Activated T-helper 9 cell treated with anti-CD3 and anti-CD28 coated beads, Interleukin-2, amount 50 U/mL, for 16 hours (primary cell): Measurements from ENCODE around the gene ST3GAL5.
"Not testable (repeated sequence)": the region's sequence is repeated elsewhere in the genome, so short reads cannot be mapped to it uniquely, and the experiment has no call there.

Experiments used
- DNase-seq: peaks from one replicate; pipeline ENCODE4 v3.0.0-alpha.2; 2020; ENCODE audit warnings: low read depth

Gene ST3GAL5

GRCh38 chr2:85917887-85918795 lies 29.4 kb upstream of the ST3GAL5 start:
- DNase-seq: no peak

GRCh38 chr2:85915606-85916303 lies 27.0 kb upstream of the ST3GAL5 start:
- no peak for DNase-seq

- no peak for DNase-seq
These were observed 26.1 kb upstream of the ST3GAL5 start for GRCh38 chr2:85914922-85915321.

DNA sequence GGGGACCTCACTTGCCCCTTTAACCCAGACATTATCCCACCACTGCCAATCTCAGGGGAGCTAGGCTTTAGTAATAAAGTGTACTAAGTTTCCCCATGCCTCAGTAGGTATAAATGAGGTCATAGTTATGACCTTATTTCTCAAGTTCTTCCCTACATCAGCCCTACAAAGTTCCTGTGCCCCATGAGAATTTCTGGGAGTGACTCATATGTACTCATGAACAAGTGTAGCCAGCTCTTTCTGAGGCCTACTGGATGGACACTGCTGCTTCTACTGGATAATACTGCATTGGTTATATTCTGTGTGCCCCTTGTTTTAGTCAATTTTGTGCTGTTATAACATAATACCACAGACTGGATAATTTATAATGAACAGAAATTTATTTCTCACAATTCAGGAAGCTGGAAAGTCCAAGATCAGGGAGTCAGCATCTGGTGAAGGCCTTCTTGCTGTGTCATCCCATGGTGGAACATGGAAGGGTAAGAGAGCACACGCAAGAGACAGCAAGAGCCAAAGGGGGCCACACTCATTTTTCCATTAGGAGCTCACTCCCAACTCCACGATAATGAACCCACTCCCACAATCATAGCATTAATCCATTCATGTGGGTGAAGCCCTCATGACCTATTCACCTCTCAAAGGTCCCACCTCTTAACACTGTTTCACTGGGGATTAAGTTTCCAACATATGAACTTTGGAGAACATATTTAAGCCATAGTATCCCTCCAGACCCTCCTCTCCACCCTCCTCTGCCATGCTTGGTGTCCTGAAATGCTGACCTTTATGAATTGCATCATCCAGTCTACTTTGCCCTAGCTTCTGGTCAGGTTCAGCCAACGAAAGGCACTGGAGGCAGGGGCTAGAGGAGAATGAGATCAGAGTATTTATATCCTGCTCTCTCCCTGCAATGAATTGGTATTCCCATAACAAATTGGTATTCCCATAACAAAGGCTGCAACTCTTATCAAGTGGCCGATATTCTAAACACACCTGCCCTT lies 25.4 kb upstream of the ST3GAL5 start:
- DNase-seq: no peak

- DNase-seq: no peak
These were observed 23.3 kb upstream of the ST3GAL5 start for GRCh38 chr2:85911814-85912692.

DNA sequence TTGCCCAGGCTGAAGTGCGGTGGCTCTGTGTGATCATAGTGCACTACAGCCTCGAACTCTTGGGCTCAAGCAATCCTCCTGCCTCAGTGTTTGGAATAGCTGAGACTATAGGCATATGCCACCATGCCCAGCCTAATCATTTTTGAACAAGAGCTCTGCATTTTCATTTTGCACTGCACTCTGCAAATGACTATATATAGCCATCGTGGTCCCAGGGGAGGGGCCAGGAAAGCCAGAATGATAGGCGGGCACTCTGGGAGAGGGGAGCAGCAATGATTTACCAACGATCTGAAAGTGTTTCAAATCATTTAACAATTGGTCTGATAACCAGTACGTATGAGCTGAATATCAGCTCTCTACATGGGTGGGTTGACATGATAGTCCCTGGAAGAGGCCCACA lies 22.3 kb upstream of the ST3GAL5 start:
- no peak for DNase-seq

GRCh38 chr2:85909005-85909404 lies 20.2 kb upstream of the ST3GAL5 start:
- DNase-seq: no peak

- no peak for DNase-seq
These were observed 19.7 kb upstream of the ST3GAL5 start for GRCh38 chr2:85908506-85908905.

- DNase-seq: no peak
These were observed 18.9 kb upstream of the ST3GAL5 start for GRCh38 chr2:85907671-85908157.

DNA sequence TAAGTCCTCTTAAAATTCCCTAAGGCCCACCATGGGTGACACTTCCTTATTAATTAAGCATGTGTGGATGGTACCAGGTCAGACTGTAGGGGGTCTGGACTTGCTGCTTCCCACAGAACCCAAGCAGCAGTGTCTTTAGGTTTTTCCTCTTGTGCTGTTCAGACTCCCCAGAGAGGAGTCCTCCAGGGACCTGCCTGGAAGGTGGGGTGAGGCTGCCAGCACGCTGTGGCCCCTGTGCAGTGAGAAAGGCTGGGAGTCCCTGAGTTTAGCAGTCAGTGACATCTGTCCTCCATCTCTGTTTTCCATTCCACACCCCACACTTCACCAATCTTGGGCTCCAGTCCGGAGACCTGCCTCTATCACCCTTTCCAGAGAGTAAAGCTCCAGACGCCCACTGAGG lies 18.0 kb upstream of the ST3GAL5 start:
- no peak for DNase-seq

DNA sequence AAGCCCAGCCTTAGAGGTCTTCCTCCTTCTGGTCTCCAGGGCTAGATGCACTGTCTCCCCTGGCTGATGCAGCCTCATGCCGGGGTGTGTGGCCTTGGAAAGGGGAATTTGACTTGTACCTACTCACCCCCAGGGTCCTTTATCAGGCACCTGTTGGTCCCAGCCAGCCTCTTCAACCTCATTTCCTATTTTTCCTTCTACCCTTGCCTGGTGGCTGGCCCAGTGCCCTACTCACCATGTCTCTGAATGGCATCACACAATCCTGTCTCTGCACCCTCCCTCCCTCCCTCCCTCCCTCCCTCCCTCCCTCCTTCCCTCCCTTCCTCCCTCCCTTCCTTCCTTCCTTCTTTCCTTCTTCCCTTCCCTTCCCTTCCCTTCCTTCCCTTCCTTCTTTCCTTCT lies 17.1 kb upstream of the ST3GAL5 start:
- DNase-seq: no peak

DNA sequence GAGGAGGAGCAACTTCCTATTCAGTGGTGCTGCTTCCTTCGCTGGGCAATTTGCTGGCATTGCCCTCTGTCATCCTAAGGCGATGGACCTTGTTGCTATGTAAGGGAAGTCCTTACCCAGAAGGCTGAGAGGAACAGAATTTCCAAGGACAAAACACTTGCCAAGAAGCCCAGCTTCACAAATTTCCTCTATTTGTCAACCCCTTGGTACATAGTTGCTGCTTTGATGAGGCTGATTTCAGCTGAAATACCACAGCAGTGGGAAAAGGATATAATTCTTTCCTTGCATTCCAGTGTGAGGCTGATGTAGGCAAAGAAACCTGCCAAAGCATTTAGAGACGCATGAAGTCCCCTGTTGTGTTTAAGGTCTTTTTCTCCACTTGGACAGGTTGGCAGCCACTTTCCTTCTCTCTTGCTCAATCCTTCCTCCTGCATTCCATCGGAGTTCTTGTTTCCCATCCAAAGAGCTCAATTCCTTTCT lies 16.4 kb upstream of the ST3GAL5 start:
- DNase-seq: no peak

DNA sequence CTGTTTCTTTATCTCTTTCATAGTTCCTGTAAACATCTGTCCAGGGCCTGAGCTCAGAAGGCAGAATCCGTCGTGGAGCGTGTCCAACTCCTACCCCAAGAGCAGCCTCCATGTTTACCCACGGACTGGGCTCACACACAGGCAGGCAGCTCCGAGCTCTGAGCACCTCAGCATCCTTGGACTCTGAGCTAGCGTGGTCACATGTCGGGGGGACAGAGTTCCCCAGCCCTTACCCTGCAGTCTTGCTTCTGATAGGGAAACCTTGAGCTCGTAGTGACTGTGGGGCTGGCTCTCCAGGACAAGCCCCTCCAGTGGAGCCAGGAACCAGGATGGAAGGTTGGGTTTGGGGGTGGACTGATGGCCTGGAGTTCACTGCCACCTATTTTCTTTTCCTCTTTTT lies 15.1 kb upstream of the ST3GAL5 start:
- no peak for DNase-seq

DNA sequence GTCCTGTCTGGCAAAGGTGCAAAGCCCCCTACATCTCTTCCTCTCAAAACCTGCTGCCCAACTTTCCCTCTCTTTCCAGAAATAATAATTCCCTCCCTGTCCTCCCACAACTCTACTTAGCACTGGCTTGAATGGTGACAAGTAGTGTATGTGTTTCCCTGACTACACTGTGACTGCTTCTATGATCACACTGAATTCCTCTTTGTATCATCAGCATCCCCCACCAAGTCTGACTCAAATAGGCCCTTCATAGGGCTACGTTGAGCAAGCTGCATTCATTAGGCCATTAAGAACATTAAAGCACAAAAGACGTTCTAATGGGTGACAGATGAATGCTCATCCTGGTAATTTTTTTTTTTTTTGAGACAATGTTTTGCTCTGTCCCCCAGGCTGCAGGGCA lies 13.7 kb upstream of the ST3GAL5 start:
- DNase-seq: no peak

GRCh38 chr2:85901155-85901554 lies 12.4 kb upstream of the ST3GAL5 start:
- no peak for DNase-seq

DNA sequence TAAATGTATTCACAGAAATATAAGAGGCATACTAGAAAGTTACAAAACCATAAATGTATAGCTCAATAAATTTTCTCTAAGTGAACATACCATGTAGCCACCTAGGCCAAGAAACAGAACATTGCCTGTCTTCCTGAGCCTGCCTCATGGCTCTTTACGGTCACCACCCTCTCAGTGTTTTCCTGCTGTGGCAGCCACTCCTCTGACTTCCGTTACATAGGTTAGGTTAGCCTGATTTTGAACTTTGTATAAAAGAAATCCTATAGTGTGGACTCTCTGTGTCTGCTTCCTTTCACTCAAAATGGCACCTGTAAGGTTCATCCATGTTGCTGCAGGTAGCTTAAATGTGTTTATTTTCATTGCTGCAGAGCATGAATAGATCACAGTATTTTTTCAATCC lies 11.6 kb upstream of the ST3GAL5 start:
- no peak for DNase-seq

GRCh38 chr2:85899849-85900248 lies 11.1 kb upstream of the ST3GAL5 start:
- no peak for DNase-seq

DNA sequence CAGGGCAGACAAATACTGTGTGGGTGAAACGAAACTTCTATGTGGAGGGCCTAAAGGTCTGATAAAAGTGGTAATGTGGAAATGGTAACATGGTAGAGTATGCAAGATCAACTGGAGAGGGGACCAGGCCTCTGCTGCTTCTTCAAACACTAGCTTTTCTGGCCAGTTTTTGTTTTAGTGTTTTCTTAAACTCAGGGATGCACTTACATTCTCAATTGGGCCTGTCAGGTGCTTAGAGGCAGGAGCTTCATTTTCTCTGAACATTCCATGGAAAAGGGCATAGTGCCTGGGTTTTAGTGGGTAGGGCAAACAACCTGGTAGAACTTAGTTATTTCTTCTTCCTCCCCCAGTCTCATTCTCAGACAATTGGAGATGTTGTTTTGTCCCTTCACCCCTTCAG lies 10.5 kb upstream of the ST3GAL5 start:
- no peak for DNase-seq

GRCh38 chr2:85898881-85899280 lies 10.1 kb upstream of the ST3GAL5 start:
- DNase-seq: no peak

DNA sequence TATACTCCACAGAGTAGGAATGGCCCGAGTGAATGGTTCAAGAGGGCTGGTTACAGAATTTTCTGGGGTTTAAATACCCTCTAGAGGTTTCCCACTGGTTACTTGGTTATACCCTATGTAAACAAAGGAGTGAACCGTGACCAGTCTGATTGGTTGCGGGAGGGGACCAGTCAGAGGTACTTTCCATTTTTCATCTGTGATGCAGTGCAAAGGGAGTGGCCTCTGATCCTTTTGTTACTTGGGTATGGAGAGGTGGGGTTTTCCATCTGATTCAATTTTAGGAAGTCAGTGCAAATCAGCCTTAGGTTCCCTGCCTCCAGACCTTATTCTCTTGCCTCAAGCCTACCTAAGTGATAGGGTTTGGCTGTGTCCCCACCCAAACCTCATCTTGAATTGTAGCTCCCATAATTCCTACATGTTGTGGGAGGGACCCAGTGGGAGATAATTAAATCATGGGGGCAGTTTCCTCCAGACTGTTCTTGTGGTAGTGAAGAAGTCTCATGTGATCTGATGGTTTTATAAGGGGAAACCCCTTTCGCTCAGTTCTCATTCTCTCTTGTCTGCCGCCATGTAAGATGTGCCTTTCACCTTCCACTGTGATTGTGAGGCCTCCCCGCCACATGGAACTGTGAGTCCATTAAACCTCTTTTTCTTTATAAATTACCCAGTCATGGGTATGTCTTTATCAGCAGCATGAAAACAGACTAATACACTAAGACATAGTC lies 5.9 kb upstream of the ST3GAL5 start:
- DNase-seq: not testable (repeated sequence)
